CD4-positive, alpha-beta T cell treated with Interleukin-4 for 1 hour (primary cell): ENCODE results near the gene MAP1LC3B2.
A peak's percentile ranks its signal among the peaks of the same experiment; 100 is the strongest.

Experiments used
- DNase-seq, 2 donors: peaks; one replicate each; pipeline ENCODE4 v3.0.0-alpha.2; 2020 to 2022

Gene MAP1LC3B2

GRCh38 chr12:116538076-116538591 lies 21.0 kb upstream of the MAP1LC3B2 start:
- no peak for DNase-seq

DNA sequence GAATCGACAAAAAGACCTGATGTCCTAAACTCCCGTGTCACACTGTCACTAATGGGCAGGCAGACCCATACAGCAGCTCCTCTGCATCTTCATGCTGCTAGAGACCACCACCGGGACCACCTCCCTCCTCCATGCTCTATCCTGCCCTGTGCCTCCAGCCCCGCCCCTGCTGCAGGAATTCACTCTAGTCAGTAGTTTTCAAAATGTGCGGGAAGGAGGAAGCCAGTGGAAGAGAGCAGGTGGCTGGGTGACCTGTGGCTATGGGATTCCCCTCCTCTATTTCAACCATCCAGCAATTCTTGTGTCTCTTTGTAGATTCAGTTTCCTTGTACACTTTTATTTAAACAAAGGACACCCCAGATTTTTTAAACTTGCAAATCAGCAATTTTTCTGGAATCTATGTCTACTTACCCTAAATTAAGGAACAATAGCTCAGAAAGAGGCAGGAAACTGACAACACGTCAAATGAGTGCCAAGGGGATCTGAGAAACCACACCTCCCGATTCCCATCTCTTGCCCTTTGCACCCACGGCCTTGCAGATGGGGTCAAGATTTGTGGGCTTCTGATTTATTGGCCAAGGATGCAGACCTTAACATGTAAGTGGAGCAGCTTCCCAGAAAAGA lies 20.4 kb upstream of the MAP1LC3B2 start:
- no peak for DNase-seq

GRCh38 chr12:116539361-116539771 lies 19.8 kb upstream of the MAP1LC3B2 start:
- DNase-seq = no peak

DNA sequence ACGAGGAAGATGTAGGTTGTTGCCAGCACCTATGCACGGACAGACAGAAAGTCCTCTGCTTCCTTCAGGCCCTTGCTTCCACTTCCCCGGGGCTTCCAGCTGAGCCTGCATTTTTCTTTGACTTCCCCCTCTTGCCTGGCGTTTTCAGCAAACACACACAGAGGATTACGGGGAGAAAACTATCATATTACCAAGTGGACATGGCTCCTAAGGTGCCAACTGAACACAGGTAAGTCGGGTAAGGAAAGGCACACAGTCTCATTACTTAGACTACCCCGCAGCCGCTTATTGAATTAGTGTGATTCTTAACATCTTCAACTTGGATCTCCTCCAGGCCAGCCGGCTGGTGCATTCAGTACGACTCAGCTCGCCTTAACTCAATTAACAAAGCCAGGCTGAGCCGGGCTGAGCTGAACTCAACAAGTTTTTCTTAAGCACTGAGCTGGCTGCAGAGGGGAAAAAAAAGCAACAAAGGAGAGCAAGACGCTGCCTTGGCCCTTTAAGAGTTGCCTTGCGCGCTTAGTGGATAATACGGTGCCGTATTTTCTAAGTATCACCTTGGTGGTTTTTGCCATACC lies 19.2 kb upstream of the MAP1LC3B2 start:
- DNase-seq = no peak

- no peak for DNase-seq
Measured at GRCh38 chr12:116540622-116541152, 18.5 kb upstream of the MAP1LC3B2 start.

GRCh38 chr12:116541547-116542344 lies 17.4 kb upstream of the MAP1LC3B2 start:
- DNase-seq = no peak

DNA sequence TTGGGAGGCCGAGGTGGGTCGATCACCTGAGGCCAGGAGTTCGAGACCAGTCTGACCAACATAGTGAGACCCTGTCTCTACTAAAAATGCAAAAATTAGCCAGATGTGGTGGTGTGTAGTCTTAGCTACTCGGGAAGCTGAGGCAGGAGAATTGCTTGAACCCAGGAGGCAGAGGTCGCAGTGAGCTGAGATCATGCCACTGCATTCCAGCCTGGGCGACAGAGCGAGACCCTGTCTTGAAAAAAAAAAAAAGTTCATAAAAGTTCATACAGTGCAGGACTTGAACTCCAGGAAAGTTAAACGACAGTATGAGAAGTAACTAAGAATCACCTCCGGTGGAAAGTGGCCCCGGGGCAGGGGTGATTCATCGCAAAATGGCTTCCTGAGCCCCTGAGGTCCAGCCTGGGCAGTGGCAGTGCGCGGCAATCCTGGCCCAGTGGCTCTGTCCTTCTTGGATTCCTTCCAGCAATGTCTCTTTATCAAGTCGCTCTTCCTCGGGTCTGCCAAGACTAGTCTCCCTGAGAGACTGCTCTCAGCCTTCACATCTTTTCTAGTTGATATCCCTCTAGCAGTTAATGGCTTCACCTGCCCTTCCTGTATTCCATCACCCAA lies 16.7 kb upstream of the MAP1LC3B2 start:
- no peak for DNase-seq

DNA sequence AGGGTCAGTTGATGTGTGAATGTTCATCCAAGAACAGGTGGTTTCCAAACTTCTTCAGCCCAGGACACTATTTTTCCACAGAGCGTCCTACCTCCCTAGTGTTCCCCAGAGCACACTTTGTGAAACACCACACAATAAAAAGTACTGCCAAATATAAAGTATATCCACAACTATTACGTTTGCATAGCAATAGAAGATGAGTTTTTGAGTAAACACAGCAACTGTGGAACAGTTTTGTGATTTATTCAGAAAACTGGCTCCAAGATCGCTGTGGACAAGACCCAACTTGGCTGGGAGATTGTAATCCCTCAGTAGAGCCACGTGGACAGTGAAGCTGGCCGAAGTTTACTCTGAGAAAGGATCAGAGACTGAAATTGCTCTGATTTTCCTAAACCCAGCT lies 14.5 kb upstream of the MAP1LC3B2 start:
- no peak for DNase-seq

GRCh38 chr12:116545144-116545543 lies 14.0 kb upstream of the MAP1LC3B2 start:
- DNase-seq = no peak

- no peak for DNase-seq
Measured at GRCh38 chr12:116545936-116546335, 13.2 kb upstream of the MAP1LC3B2 start.

GRCh38 chr12:116547955-116548501 lies 11.2 kb upstream of the MAP1LC3B2 start:
- DNase-seq = peak in 1 of 2 donors; percentile 57

DNA sequence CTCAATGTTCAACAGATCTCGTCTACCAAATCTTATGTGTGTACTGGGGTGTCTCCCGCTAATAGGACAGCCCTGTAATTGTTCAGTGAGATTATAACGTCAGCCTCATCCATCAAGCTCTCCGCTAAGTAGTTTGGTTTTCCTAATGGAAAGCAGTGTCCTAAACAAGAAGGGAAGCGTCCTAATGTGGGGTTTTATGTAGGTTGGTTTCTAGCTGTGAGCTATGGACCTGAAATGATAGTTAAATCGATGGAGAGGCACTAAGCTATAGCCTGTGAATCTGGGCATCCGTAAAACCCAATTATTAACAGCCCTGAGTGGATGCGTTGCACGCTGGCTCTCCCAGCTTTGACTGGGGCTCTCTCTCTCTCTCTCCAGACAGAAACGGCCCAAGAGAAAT lies 9.2 kb upstream of the MAP1LC3B2 start:
- no peak for DNase-seq

GRCh38 chr12:116551151-116551550 lies 8.0 kb upstream of the MAP1LC3B2 start:
- no peak for DNase-seq

GRCh38 chr12:116551619-116551951 lies 7.6 kb upstream of the MAP1LC3B2 start:
- no peak for DNase-seq

GRCh38 chr12:116551952-116552772 lies 7.0 kb upstream of the MAP1LC3B2 start:
- peak in 1 of 2 donors; percentile 68 for DNase-seq

DNA sequence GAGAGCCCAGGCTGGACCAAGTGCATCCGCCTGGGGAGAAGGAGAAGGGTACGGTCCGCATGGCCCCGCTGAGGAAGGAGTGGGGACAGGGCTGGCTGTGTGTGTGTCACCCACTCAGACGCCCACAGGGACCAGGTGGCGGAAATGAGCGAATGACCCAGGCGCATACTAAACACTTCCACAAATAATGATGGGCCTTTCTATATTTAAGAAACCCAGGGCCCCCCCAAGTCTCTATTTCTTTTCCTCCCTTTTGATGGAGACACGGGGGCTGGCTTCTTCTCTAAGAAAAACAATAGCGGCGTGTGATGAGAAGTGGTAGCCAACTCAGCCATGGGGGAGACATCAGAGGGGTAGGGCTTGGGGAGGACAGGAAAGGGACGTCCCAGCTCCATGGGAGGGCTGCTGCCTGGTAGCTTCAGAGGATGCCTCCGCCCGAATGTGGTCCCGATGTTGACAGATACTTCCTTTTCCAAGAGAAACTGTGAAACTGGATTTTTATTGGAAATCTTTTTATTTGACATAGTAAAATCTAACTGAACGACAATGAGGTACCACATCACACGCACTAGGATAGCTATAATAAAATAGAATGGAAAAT lies 6.3 kb upstream of the MAP1LC3B2 start:
- no peak for DNase-seq

DNA sequence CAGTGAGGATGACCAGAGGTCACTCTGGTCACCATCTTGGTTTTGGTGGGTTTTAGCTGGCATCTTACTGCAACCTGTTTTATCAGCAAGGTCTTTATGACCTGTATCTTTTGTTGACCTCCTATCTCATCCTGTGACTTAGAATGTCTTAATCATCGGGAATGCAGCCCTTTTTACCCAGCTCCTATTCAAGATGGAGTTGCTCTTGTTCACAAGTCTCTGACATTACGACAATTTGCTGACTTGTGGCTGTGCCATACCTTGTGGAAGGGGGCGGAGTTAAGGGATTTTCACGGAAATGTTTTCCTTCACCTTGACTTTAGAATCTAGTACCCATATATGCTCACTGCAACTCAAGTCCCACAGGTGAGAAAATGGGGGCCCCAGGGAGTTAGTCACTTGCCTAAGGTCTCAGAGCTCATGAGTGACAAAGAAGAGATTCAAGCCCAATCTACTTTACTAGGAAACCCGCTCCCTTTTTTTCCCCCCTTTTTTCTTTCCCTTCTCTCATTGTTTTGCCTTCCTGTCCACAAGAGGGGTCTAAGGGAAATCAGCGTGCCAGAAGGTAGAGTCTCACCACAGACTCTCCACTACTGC lies 2.7 kb upstream of the MAP1LC3B2 start:
- DNase-seq = no peak

- no peak for DNase-seq
Measured at GRCh38 chr12:116556964-116557698, 2.0 kb upstream of the MAP1LC3B2 start.

- DNase-seq = no peak
Measured at GRCh38 chr12:116558280-116559161, 660 bp upstream of the MAP1LC3B2 start.
